Stimulated activated CD4-positive, alpha-beta T cell treated with anti-CD3 and anti-CD28 coated beads, Interleukin-15, amount 100 ng/mL, for 24 hours (primary cell): Measurements from ENCODE around the gene C2CD3.

Experiments used
- DNase-seq: peaks from one replicate; pipeline ENCODE4 v3.0.0-alpha.2; 2020

The C2CD3 gene

GRCh38 chr11:73978576-73979086 is 192.2 kb downstream of the C2CD3 start:
- no peak for DNase-seq

GRCh38 chr11:73977856-73978519 is 192.8 kb downstream of the C2CD3 start:
- no peak for DNase-seq

- no peak for DNase-seq
Measured at GRCh38 chr11:73976451-73977151, 194.2 kb downstream of the C2CD3 start.

- no peak for DNase-seq
Measured at GRCh38 chr11:73975479-73975757, 195.4 kb downstream of the C2CD3 start.

GRCh38 chr11:73974604-73975478 is 196.0 kb downstream of the C2CD3 start:
- DNase-seq: no peak

- no peak for DNase-seq
Measured at GRCh38 chr11:73972620-73973449, 198.0 kb downstream of the C2CD3 start.

GRCh38 chr11:73972187-73972586 is 198.6 kb downstream of the C2CD3 start:
- DNase-seq: no peak

- no peak for DNase-seq
Measured at GRCh38 chr11:73971175-73971719, 199.6 kb downstream of the C2CD3 start.

- DNase-seq: no peak
Measured at GRCh38 chr11:73969991-73970800, 200.6 kb downstream of the C2CD3 start.

- no peak for DNase-seq
Measured at GRCh38 chr11:73969091-73969490, 201.7 kb downstream of the C2CD3 start.

- DNase-seq: no peak
Measured at GRCh38 chr11:73968356-73968966, 202.3 kb downstream of the C2CD3 start.

- DNase-seq: no peak
Measured at GRCh38 chr11:73965764-73966121, 205.1 kb downstream of the C2CD3 start.

- DNase-seq: no peak
Measured at GRCh38 chr11:73965076-73965763, 205.6 kb downstream of the C2CD3 start.

- DNase-seq: no peak
Measured at GRCh38 chr11:73963861-73964260, 206.9 kb downstream of the C2CD3 start.
